TTC549 (cell line): ENCODE measurements around the gene ARHGAP42.

Experiments used
- FAIRE-seq: peaks from 2 replicates; lab custom pipeline; 2012; peaks lifted over from hg19 to GRCh38; lab: Jason Lieb, UNC

Gene ARHGAP42

DNA sequence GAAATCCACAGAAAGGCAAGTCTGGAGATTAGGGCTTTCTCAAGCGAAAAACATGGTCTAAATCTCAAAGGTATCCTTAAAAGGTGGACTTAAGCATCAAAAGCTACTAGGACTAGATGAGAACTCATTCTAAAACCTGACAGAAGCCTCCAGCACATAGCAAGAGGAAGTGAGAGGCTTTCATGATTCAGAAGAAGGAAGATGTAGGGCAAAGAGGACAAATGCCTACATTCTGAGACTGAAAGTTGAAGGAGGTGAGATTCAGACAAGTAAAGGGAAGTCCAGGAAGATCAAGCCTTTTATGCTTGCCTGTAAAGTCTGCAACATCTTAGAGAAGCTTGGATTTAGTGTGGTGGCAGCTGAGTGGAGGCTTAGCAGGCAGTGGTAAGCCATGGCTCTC is 343.6 kb downstream of the ARHGAP42 start:
- FAIRE-seq: no peak

- no peak for FAIRE-seq
Observed at GRCh38 chr11:101031713-101032112, 344.6 kb downstream of the ARHGAP42 start.

- no peak for FAIRE-seq
Observed at GRCh38 chr11:101032991-101033390, 345.9 kb downstream of the ARHGAP42 start.

DNA sequence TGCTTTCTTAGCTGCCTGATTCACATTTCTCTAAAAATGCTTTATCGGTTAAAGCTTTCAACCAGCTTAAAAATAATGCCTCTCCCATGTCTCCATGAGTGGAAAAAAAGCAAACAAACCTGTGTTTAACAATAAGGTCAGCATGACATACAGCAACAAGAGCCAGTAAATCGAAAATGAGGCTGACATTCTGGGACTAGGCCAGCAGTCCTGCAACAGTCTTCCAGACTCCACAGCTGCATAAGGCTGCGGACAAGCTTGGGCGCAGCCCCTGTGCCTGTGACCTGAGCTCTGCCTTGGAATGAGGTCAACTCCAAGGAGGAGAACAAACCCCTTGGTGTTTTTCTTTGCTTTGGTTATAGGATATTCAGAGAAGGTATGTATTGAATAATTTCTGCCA is 347.0 kb downstream of the ARHGAP42 start:
- FAIRE-seq: no peak

DNA sequence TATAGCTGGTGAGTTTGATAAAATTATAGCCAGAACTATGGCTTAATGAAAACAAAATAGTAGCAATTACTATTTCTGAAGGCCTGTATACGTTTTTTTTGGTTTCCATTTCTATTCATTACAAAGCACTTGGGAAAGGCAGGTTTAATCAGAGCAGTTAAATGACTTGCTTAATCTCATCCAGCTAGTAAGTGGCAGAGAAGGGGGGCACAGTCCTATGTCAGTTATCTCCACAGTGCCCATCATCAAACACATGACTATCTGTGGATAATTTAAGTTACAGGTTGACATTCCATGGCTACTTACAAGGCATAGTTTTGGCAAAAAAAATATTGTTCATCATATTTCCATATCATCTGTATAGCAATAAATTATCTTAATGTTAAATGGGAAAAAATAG is 348.8 kb downstream of the ARHGAP42 start:
- FAIRE-seq: no peak
